IMR-90 (cell line): ENCODE measurements around the gene EPHA6. TPM values are rescaled to one million over a fixed set of nuclear protein-coding genes. Genes with fewer than 3 reads are reported as not detected.

Experiments
- ATAC-seq: fragments of 200-7000 bp; cut with Tn5 transposase; 2 replicates; pipeline ENCODE4 v1.9.1; 2020; ENCODE audit warnings: low read depth, mild to moderate bottlenecking, moderate library complexity
- BruUV-seq: library from RNA; stranded (reverse); fragments of 400-500 nt; replicated peaks from 2 replicates; lab custom pipeline; 2021; lab: Mats Ljungman, UMichigan
- CTCF ChIA-PET: fragments of 300-600 bp; formaldehyde crosslinking; extraction: SDS; loops from one replicate; lab custom pipeline; 2021; ENCODE audit warnings: antibody characterized with exemption; lab: Yijun Ruan, JAX
- POLR2A ChIA-PET: fragments of 300-600 bp; sonication (Branson Sonifier 250); formaldehyde crosslinking; loops from one replicate; lab custom pipeline; 2022; ENCODE audit warnings: antibody characterized with exemption; ENCODE audit not compliant: unreplicated experiment; lab: Charles Lee
- DNase-seq: peaks from one replicate; pipeline ENCODE4 v3.0.0; 2013
- H2AFZ ChIP-seq: replicated peaks from 2 replicates; pipeline ENCODE3; 2013; ENCODE audit warnings: low read length, mild to moderate bottlenecking; ENCODE audit not compliant: poor library complexity
- H2AK5ac ChIP-seq: 2 replicates; pipeline ENCODE4 v1.6.1; 2013; ENCODE audit warnings: low read depth, low read length, inconsistent platforms
- H2AK9ac ChIP-seq: replicated peaks from 2 replicates; pipeline ENCODE3; 2013; ENCODE audit warnings: mild to moderate bottlenecking, low read depth, low read length, moderate library complexity; ENCODE audit not compliant: poor library complexity
- H2BK120ac ChIP-seq: 2 replicates; pipeline ENCODE4 v1.6.1; 2013; ENCODE audit warnings: low read depth, low read length, inconsistent platforms
- H2BK15ac ChIP-seq: 3 replicates; pipeline ENCODE4 v1.6.1; 2013; ENCODE audit warnings: low read depth, low read length, inconsistent platforms
- H2BK20ac ChIP-seq: 2 replicates; pipeline ENCODE4 v1.6.1; 2013; ENCODE audit warnings: low read depth, mild to moderate bottlenecking, inconsistent platforms, low read length, moderate library complexity
- H2BK5ac ChIP-seq: 2 replicates; pipeline ENCODE4 v1.6.1; 2013; ENCODE audit warnings: mild to moderate bottlenecking, low read depth, low read length, inconsistent platforms; ENCODE audit not compliant: poor library complexity, severe bottlenecking
- H3K14ac ChIP-seq: replicated peaks from 2 replicates; pipeline ENCODE4 v1.6.1; 2013; ENCODE audit warnings: low read depth, low read length, inconsistent platforms
- H3K18ac ChIP-seq: 2 replicates; pipeline ENCODE4 v1.6.1; 2013; ENCODE audit warnings: low read depth, low read length, control low read depth
- H3K23ac ChIP-seq: 2 replicates; pipeline ENCODE4 v1.6.1; 2013; ENCODE audit warnings: low read depth, low read length, inconsistent platforms
- H3K27ac ChIP-seq: 2 replicates; pipeline ENCODE4 v1.5.1; 2013; ENCODE audit warnings: mild to moderate bottlenecking, control low read depth, low read length; ENCODE audit not compliant: insufficient read depth
- H3K27me3 ChIP-seq: 2 replicates; pipeline ENCODE4 v1.6.1; 2013; ENCODE audit warnings: low read length; ENCODE audit not compliant: control insufficient read depth, insufficient read depth
- H3K36me3 ChIP-seq: 2 replicates; pipeline ENCODE4 v1.6.1; 2013; ENCODE audit warnings: low read length, mixed read lengths; ENCODE audit not compliant: control insufficient read depth, insufficient read depth
- H3K4ac ChIP-seq: 2 replicates; pipeline ENCODE4 v1.6.1; 2013; ENCODE audit warnings: low read depth, low read length, inconsistent platforms
- H3K4me1 ChIP-seq: 2 replicates; pipeline ENCODE4 v1.6.1; 2013; ENCODE audit warnings: low read length, mixed read lengths; ENCODE audit not compliant: control insufficient read depth, insufficient read depth
- H3K4me2 ChIP-seq: 2 replicates; pipeline ENCODE4 v1.6.1; 2013; ENCODE audit warnings: low read depth, mild to moderate bottlenecking, control low read depth, low read length, moderate library complexity
- H3K4me3 ChIP-seq: 2 replicates; pipeline ENCODE4 v1.5.1; 2013; ENCODE audit warnings: low read depth, mild to moderate bottlenecking, control low read depth, low read length, moderate library complexity; ENCODE audit not compliant: insufficient read depth
- H3K56ac ChIP-seq: 2 replicates; pipeline ENCODE4 v1.6.1; 2013; ENCODE audit warnings: low read length, inconsistent platforms; ENCODE audit not compliant: insufficient read depth; ENCODE audit errors: extremely low read depth
- H3K79me1 ChIP-seq, 2 experiments: 2 replicates each; pipeline ENCODE4 v1.6.1; 2013; ENCODE audit warnings: low read length in 2 of 2, inconsistent platforms in 1 of 2, low read depth in 1 of 2
- H3K9ac ChIP-seq: 2 replicates; pipeline ENCODE4 v1.6.1; 2013; ENCODE audit warnings: low read depth, low read length, control low read depth
- H3K9me1 ChIP-seq: 2 replicates; pipeline ENCODE4 v1.6.1; 2013; ENCODE audit warnings: low read length, inconsistent platforms; ENCODE audit not compliant: insufficient read depth
- H3K9me3 ChIP-seq: 2 replicates; pipeline ENCODE4 v1.6.1; 2013; ENCODE audit warnings: low read length; ENCODE audit not compliant: control insufficient read depth, insufficient read depth
- H4K20me1 ChIP-seq: 2 replicates; pipeline ENCODE4 v1.6.1; 2013; ENCODE audit warnings: low read length, inconsistent platforms; ENCODE audit not compliant: insufficient read depth
- H4K5ac ChIP-seq: 2 replicates; pipeline ENCODE4 v1.6.1; 2013; ENCODE audit warnings: mild to moderate bottlenecking, low read depth, low read length, control low read depth
- H4K8ac ChIP-seq, 2 experiments: 2 replicates each; pipeline ENCODE4 v1.6.1; 2013; ENCODE audit warnings: low read depth in 2 of 2, low read length in 2 of 2, control low read depth in 1 of 2, inconsistent platforms in 1 of 2
- H4K91ac ChIP-seq: 2 replicates; pipeline ENCODE4 v1.6.1; 2013; ENCODE audit warnings: low read depth, low read length, inconsistent platforms; ENCODE audit not compliant: insufficient read depth
- BHLHE40 ChIP-seq: fragments of 150-350 bp; IDR thresholded peaks from 2 replicates; pipeline ENCODE4 v1.6.1; 2016; ENCODE audit warnings: mild to moderate bottlenecking, low read depth, low read length
- CEBPB ChIP-seq: IDR thresholded peaks from 2 replicates; pipeline ENCODE4 v1.6.1; 2012; ENCODE audit warnings: low read depth, low read length, improper control_type of control experiment
- CHD1 ChIP-seq: IDR thresholded peaks from 2 replicates; pipeline ENCODE4 v1.6.1; 2012; ENCODE audit warnings: low read depth, low read length, improper control_type of control experiment
- CTCF ChIP-seq: conservative IDR thresholded peaks from 2 replicates; pipeline ENCODE4 v1.5.1; 2012; ENCODE audit warnings: mild to moderate bottlenecking, low read depth, low read length, improper control_type of control experiment
- ELK1 ChIP-seq: fragments of 150-350 bp; IDR thresholded peaks from 2 replicates; pipeline ENCODE4 v1.6.1; 2016; ENCODE audit warnings: low read depth, mild to moderate bottlenecking, low read length, moderate library complexity, borderline replicate concordance
- FOS ChIP-seq: fragments of 150-350 bp; IDR thresholded peaks from 2 replicates; pipeline ENCODE4 v1.6.1; 2016; ENCODE audit warnings: low read depth, low read length
- MAFK ChIP-seq: IDR thresholded peaks from 2 replicates; pipeline ENCODE4 v1.6.1; 2012; ENCODE audit warnings: low read depth, low read length, improper control_type of control experiment
- MAZ ChIP-seq: IDR thresholded peaks from 2 replicates; pipeline ENCODE4 v1.6.1; 2012; ENCODE audit warnings: low read depth, mild to moderate bottlenecking, low read length, improper control_type of control experiment, moderate library complexity, borderline replicate concordance
- MXI1 ChIP-seq: IDR thresholded peaks from 2 replicates; pipeline ENCODE4 v1.6.1; 2012; ENCODE audit warnings: low read depth, mild to moderate bottlenecking, low read length, moderate library complexity, borderline replicate concordance
- NFE2L2 ChIP-seq: fragments of 150-350 bp; IDR thresholded peaks from 2 replicates; pipeline ENCODE4 v1.6.1; 2016; ENCODE audit warnings: low read depth, mild to moderate bottlenecking, low read length
- POLR2A ChIP-seq: IDR thresholded peaks from 2 replicates; pipeline ENCODE4 v1.6.1; 2012; ENCODE audit warnings: mild to moderate bottlenecking, low read depth, low read length
- RAD21 ChIP-seq: IDR thresholded peaks from 2 replicates; pipeline ENCODE4 v1.6.1; 2012; ENCODE audit warnings: low read length, improper control_type of control experiment
- RCOR1 ChIP-seq: IDR thresholded peaks from 2 replicates; pipeline ENCODE4 v1.6.1; 2012; ENCODE audit warnings: mild to moderate bottlenecking, low read length, improper control_type of control experiment; ENCODE audit not compliant: insufficient replicate concordance
- RFX5 ChIP-seq: IDR thresholded peaks from 2 replicates; pipeline ENCODE4 v1.8.0; 2012; ENCODE audit warnings: low read depth, mild to moderate bottlenecking, low read length, moderate library complexity
- SMC3 ChIP-seq: fragments of 150-350 bp; IDR thresholded peaks from 2 replicates; pipeline ENCODE4 v1.6.1; 2016; ENCODE audit warnings: low read depth, mild to moderate bottlenecking, antibody characterized with exemption, low read length, moderate library complexity
- dilution Hi-C: fragments of 300-500 bp; cut with HindIII; formaldehyde crosslinking; loops from one replicate; pipeline ENCODE4 v1.14.3; 2018; ENCODE audit warnings: low sequenced_read_pairs; ENCODE audit not compliant: unreplicated experiment
- in situ Hi-C: fragments of 300-500 bp; cut with MboI; formaldehyde crosslinking; loops from 3 replicates; pipeline ENCODE4 v1.14.3; 2019; ENCODE audit warnings: low sequenced_read_pairs, inconsistent platforms, mixed read lengths
- intact Hi-C: fragments of 100-400 bp; cut with micrococcal nuclease; formaldehyde crosslinking; loops from 2 replicates; pipeline ENCODE4 v1.10.0; 2022
- polyA plus RNA-seq, 3 experiments: library from polyadenylated mRNA; depleted of rRNA; stranded (reverse); fragments of >200 nt; gene quantifications; 2 replicates each; pipeline ENCODE4 v1.2.3, GENCODE V29; 2012; ENCODE audit warnings: low replicate concordance in 1 of 3
- total RNA-seq: library from RNA; depleted of rRNA; stranded (reverse); fragments of >200 nt; gene quantifications from 2 replicates; pipeline ENCODE4 v1.2.3, GENCODE V29; 2012
- TF ChIP-seq, protein P1 (sequence below): fragments of 150-350 bp; IDR thresholded peaks from 2 replicates; pipeline ENCODE4 v1.6.1; 2017; ENCODE audit warnings: mild to moderate bottlenecking, antibody characterized with exemption, low read length, low read depth

The EPHA6 gene
- total and polyA plus RNA-seq, 2 of the 4 experiments (the other 2 are of a cell fraction), result not detected

GRCh38 chr3:97686258-97686657, 871.9 kb downstream of the EPHA6 start:
- no peak for ATAC-seq
- H4K8ac ChIP-seq, result no peak overlapping the region

More at GRCh38 chr3:97686258-97686657, 871.9 kb downstream of the EPHA6 start:
- no peaks in the 10 kb centered on the region for H3K27me3 ChIP-seq
- dilution Hi-C loops (no loop called here), intact Hi-C loops (no loop called here), in situ Hi-C loops (no loop called here)
- H4K20me1 ChIP-seq, result no peaks in the 10 kb centered on the region
- no peak overlapping the region for H3K18ac ChIP-seq
- no peak overlapping the region for H2AK5ac ChIP-seq
- H2BK15ac ChIP-seq, result no peak overlapping the region
- no peaks in the 10 kb centered on the region for H3K9me1 ChIP-seq
- no peak overlapping the region for H3K56ac ChIP-seq
- ChIA-PET CTCF (no interaction called here), POLR2A (no interaction called here)
- no peak overlapping the region for H3K4me3 ChIP-seq
- H3K36me3 ChIP-seq, result no peaks in the 10 kb centered on the region
- no peak for TF ChIP-seq FOS
- no peak for TF ChIP-seq BHLHE40
- no peak for TF ChIP-seq RFX5
- TF ChIP-seq NFE2L2, result no peak
- TF ChIP-seq, protein P1, sequence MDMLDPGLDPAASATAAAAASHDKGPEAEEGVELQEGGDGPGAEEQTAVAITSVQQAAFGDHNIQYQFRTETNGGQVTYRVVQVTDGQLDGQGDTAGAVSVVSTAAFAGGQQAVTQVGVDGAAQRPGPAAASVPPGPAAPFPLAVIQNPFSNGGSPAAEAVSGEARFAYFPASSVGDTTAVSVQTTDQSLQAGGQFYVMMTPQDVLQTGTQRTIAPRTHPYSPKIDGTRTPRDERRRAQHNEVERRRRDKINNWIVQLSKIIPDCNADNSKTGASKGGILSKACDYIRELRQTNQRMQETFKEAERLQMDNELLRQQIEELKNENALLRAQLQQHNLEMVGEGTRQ, result no peak
- no peak for TF ChIP-seq CHD1
- TF ChIP-seq RAD21, result no peak
- no peak for TF ChIP-seq MXI1
- no peak for TF ChIP-seq ELK1
- no peak for TF ChIP-seq MAFK
- TF ChIP-seq MAZ, result no peak
- TF ChIP-seq POLR2A, result no peak
- TF ChIP-seq CEBPB, result no peak
- no peak for TF ChIP-seq SMC3
- no peak for TF ChIP-seq CTCF
- no peak for TF ChIP-seq RCOR1
- no peak overlapping the region for H2BK120ac ChIP-seq
- no peak overlapping the region for H3K23ac ChIP-seq
- H3K14ac ChIP-seq, result no peak overlapping the region
- H3K27ac ChIP-seq, result no peak overlapping the region
- no peak overlapping the region for H3K4ac ChIP-seq
- H3K9me3 ChIP-seq, result no peaks in the 10 kb centered on the region
- H2AFZ ChIP-seq, result no peak overlapping the region
- no peak overlapping the region for H4K5ac ChIP-seq
- no peak overlapping the region for H4K91ac ChIP-seq
- H2BK5ac ChIP-seq, result no peak overlapping the region
- H2AK9ac ChIP-seq, result no peak overlapping the region
- BruUV-seq, result no TSS peak
- no peak overlapping the region for H2BK20ac ChIP-seq
- no peaks in the 10 kb centered on the region for H3K79me1 ChIP-seq
- H3K4me2 ChIP-seq, result no peak overlapping the region
- no peak for DNase-seq
- H3K4me1 ChIP-seq, result no peaks in the 10 kb centered on the region
- H3K9ac ChIP-seq, result no peak overlapping the region
